Lower lobe of right lung (tissue), 2 donors: ENCODE data around the gene CCDC107. TPM values are rescaled to one million over a fixed set of nuclear protein-coding genes. Genes with fewer than 3 reads are reported as not detected.

Experiments
- ATAC-seq, 2 donors: fragments of 200-7000 bp; cut with Tn5 transposase; one replicate each; pipeline ENCODE4 v1.9.1; 2020 to 2022; ENCODE audit warnings: mild to moderate bottlenecking in 2 of 2, moderate library complexity in 2 of 2
- DNase-seq: peaks from one replicate; pipeline ENCODE4 v3.0.0-alpha.2; 2020
- H3K27ac ChIP-seq: fragments of 200-600 bp; one replicate; pipeline ENCODE4 v1.8.0; 2022
- H3K27me3 ChIP-seq: fragments of 200-600 bp; one replicate; pipeline ENCODE4 v1.8.0; 2022; ENCODE audit warnings: low read depth
- H3K36me3 ChIP-seq: fragments of 200-600 bp; one replicate; pipeline ENCODE4 v1.8.0; 2022; ENCODE audit warnings: mild to moderate bottlenecking
- H3K4me1 ChIP-seq: fragments of 200-600 bp; one replicate; pipeline ENCODE4 v1.8.0; 2022
- H3K4me3 ChIP-seq: fragments of 200-600 bp; one replicate; pipeline ENCODE4 v1.8.0; 2022; ENCODE audit warnings: mild to moderate bottlenecking
- H3K9me3 ChIP-seq: fragments of 200-600 bp; one replicate; pipeline ENCODE4 v1.8.0; 2022
- intact Hi-C: fragments of 100-400 bp; cut with DNase I; formaldehyde crosslinking; loops from one replicate; pipeline ENCODE4 v1.11.0; 2022
- total RNA-seq: library from RNA; stranded (reverse); fragmentation: NEBNext Ultra II Directional; extraction: Animal tissue kit (Norgen Biotek cat#: 25700); gene quantifications from one replicate; pipeline ENCODE4 v1.2.1, GENCODE V29; 2021
- TF ChIP-seq, protein P1 (sequence below): fragments of 200-600 bp; IDR thresholded peaks from one replicate; pipeline ENCODE4 v1.8.0; 2022; ENCODE audit warnings: antibody characterized with exemption, mild to moderate bottlenecking
- donor health status: DM: no; HTN: yes; CAD: no; lungs with severe emphysema.

Gene CCDC107
- total RNA-seq, 1 donor from 2014 or later = 28.9 TPM

DNA sequence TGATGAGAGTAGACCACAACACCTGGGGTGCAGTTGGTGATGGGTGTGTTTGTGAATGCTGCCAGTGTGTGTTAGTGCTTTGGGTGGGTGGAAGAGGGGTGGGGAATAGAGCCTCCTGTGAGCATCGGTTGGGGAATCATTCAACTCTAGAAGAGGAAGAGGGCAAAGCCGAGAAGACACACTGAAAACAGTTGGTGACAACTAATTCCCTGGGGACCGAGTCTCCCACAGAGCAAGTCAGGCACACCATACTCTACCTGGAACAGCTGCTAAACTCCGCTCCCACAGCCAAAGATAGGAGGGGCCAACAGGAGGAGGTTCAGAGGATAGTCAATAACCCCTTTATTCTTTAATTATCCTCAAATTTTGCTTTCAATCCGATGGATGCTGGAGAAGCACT, 8.5 kb downstream of the CCDC107 start:
- H3K27me3 ChIP-seq = no peaks in the 10 kb centered on the region
- no peak for DNase-seq
- intact Hi-C loops = no loop called here
- no peaks in the 10 kb centered on the region for H3K9me3 ChIP-seq
- ATAC-seq = no peak
- TF ChIP-seq, protein P1, sequence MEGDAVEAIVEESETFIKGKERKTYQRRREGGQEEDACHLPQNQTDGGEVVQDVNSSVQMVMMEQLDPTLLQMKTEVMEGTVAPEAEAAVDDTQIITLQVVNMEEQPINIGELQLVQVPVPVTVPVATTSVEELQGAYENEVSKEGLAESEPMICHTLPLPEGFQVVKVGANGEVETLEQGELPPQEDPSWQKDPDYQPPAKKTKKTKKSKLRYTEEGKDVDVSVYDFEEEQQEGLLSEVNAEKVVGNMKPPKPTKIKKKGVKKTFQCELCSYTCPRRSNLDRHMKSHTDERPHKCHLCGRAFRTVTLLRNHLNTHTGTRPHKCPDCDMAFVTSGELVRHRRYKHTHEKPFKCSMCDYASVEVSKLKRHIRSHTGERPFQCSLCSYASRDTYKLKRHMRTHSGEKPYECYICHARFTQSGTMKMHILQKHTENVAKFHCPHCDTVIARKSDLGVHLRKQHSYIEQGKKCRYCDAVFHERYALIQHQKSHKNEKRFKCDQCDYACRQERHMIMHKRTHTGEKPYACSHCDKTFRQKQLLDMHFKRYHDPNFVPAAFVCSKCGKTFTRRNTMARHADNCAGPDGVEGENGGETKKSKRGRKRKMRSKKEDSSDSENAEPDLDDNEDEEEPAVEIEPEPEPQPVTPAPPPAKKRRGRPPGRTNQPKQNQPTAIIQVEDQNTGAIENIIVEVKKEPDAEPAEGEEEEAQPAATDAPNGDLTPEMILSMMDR = no peak
- peaks cover 3% of the 10 kb centered on the region for H3K36me3 ChIP-seq
- H3K4me3 ChIP-seq = no peak overlapping the region
- H3K4me1 ChIP-seq = peaks cover 16% of the 10 kb centered on the region
- H3K27ac ChIP-seq = no peak overlapping the region

DNA sequence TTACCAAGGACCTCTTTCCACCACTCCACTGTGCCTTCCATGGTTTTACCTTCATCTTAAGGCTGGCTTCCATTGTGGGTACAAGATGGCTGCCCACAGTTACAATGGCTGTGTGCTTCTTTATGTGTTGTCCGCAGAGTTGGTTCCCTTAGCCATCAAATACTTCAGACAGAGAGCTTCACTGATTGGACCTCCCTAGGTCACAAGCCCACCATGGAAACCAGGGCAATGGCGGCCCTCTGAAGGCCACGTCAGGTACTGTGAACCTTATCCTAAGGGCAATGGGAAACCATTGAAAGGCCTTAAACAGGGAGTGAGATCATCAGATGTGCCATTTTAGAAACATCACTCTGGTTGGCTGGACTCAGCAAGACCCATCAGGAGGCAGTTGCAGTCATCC, 9.8 kb downstream of the CCDC107 start:
- H3K27me3 ChIP-seq = no peaks in the 10 kb centered on the region
- DNase-seq (no peak), ATAC-seq (no peak)
- peaks cover 16% of the 10 kb centered on the region for H3K4me1 ChIP-seq
- H3K36me3 ChIP-seq = no peaks in the 10 kb centered on the region
- no peak overlapping the region for H3K4me3 ChIP-seq
- TF ChIP-seq, protein P1 = no peak
- no peaks in the 10 kb centered on the region for H3K9me3 ChIP-seq
- intact Hi-C loops = no loop called here
- no peak overlapping the region for H3K27ac ChIP-seq

DNA sequence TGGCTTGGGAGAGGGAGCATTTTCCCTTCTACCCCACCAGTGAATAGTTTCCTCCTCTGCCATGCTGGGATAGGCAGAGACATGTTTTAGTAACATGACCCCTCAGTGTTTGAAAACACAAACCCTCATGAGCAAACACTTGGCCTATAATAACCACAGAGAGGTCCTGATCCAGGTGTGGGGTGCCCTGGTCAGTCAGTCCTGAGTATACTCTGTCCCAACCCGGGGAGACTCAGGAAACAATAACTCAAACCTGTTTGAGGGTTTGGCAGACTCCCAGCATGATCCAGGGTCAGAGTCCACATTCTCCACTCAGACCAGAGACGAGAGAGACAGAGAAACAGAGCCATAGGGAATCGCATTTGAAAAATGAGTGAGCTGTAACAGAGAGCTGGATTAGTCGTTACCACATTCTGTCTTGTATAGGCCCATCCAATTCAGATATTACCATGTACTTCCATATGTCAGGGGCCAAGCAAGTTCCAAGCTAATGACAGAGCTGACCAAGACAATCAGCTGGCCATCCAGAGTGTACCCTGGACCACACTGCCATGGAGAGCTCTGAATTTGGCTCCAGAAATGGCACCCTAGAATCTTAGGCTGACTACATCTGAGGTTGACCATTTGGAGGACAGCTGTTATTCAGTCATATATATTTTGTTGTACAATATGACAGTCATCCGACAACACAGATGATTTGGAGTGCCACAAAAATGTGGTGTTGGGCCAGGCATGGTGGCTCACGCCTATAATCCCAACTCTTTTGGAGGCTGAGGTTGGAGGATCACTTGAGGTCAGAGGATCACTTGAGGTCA, 11.4 kb downstream of the CCDC107 start:
- intact Hi-C loops = no loop called here
- TF ChIP-seq, protein P1 = no peak
- H3K9me3 ChIP-seq = no peaks in the 10 kb centered on the region
- H3K36me3 ChIP-seq = no peaks in the 10 kb centered on the region
- H3K4me3 ChIP-seq = no peak overlapping the region
- ATAC-seq (no peak), DNase-seq (no peak)
- no peak overlapping the region for H3K27ac ChIP-seq
- H3K4me1 ChIP-seq = peaks cover 16% of the 10 kb centered on the region
- H3K27me3 ChIP-seq = no peaks in the 10 kb centered on the region

DNA sequence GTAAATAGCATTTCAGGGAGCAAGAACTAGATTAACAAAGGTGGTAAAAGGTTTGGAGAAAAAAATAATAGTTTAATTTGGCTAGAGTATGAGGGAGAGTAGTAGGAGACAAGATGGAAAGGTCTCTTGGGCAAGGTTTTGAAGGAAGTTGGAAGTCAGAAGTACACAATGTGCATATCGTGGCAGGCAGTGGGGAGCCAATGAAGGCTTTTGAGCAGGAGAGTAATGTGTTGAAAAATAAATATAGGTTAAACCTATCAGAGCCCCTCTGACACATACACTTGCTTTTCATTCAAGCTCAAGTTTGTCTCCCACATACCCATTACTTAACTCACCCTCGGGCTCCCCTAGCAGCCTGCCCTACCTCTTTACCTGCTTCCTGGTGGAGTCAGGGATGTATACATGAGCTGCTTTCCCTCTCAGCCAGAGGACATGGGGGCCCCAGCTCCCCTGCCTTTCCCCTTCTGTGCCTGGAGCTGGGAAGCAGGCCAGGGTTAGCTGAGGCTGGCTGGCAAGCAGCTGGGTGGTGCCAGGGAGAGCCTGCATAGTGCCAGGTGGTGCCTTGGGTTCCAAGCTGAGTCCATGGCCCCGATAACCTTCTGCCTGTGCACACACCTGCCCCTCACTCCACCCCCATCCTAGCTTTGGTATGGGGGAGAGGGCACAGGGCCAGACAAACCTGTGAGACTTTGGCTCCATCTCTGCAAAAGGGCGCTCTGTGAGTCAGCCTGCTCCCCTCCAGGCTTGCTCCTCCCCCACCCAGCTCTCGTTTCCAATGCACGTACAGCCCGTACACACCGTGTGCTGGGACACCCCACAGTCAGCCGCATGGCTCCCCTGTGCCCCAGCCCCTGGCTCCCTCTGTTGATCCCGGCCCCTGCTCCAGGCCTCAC, 15.3 kb downstream of the CCDC107 start, which contains the start of gene CA9:
TSS of gene CA9 (plus strand) at position 797 of the 893 bp plus-strand sequence. CDS start at position 829, 32 bp downstream.
- H3K4me3 ChIP-seq = no peak within 1 kb of the TSS
- intact Hi-C loops = no loop called here
- H3K9me3 ChIP-seq = no peaks in the 10 kb centered on the region
- ATAC-seq = peak; percentile 8 to 24
- TF ChIP-seq, protein P1 = no peak
- DNase-seq = no peak
- H3K4me1 ChIP-seq = peaks cover 10% of the 10 kb centered on the region
- peaks cover 3% of the 10 kb centered on the region for H3K27me3 ChIP-seq
- no peaks in the 10 kb centered on the region for H3K36me3 ChIP-seq
- H3K27ac ChIP-seq = no peak within 1 kb of the TSS

DNA sequence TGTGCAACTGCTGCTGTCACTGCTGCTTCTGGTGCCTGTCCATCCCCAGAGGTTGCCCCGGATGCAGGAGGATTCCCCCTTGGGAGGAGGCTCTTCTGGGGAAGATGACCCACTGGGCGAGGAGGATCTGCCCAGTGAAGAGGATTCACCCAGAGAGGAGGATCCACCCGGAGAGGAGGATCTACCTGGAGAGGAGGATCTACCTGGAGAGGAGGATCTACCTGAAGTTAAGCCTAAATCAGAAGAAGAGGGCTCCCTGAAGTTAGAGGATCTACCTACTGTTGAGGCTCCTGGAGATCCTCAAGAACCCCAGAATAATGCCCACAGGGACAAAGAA, 15.9 kb downstream of the CCDC107 start:
- DNase-seq = no peak
- intact Hi-C loops = no loop called here
- TF ChIP-seq, protein P1 = no peak
- Histone ChIP-seq H3K9me3 (no peaks in the 10 kb centered on the region), H3K27ac (no peak overlapping the region), H3K4me1 (peaks cover 10% of the 10 kb centered on the region), H3K27me3 (peaks cover 3% of the 10 kb centered on the region), H3K36me3 (no peaks in the 10 kb centered on the region), H3K4me3 (no peak overlapping the region)
- no peak for ATAC-seq
